Left renal pelvis (tissue), 4 donors: Measurements from ENCODE around the gene MEF2C. TPM values are rescaled to one million over a fixed set of nuclear protein-coding genes. Genes with fewer than 3 reads are reported as not detected.

Experiments
- DNase-seq, 4 donors: peaks; one replicate each; pipeline ENCODE4 v3.0.0-alpha.2; 2013; ENCODE audit warnings: low read depth in 4 of 4, low spot score in 3 of 4
- polyA plus RNA-seq, 4 donors: library from polyadenylated mRNA; unstranded; fragments of 120-200 nt; gene quantifications; one replicate each; pipeline ENCODE4 v1.2.1, GENCODE V29; 2013; ENCODE audit not compliant: insufficient read length in 4 of 4

MEF2C gene
- polyA plus RNA-seq, 4 donors = 29.4 to 41.4 (median 37.3) TPM

DNA sequence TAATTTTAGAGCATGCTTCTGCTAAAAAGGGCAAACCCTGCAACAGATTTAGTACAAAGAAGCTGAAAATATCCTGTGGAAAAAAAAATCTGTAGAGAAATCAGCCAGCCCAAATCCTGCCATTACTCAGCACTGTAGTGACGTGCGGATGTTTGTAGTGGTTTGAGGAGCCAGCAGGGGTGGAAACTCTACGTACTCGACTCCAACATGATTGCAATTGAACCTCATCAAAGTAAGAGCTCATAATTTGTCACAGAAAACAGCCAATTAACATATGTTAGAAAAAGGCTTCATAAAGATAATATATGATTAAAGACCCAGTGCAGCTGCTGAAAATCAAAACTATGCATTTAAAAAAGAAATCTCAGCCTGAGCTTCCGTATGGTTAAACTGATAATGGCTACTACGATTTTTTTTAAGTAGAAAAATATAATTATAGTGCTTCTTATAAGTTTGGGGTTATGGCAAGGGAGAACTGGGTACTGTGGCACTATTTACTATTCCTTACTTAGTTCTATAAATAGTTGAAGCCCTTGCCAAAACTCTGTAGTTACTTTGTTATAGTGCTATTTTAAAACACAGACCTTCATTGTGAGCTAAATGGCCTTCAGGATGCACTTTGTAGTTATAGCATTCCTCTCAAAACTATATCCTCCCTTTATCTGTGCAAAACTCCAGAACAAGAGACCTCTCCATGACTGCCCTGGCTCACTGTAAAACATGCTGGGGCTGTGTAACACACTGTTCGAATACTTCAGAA, 49.4 kb downstream of the MEF2C start:
- DNase-seq = no peak

DNA sequence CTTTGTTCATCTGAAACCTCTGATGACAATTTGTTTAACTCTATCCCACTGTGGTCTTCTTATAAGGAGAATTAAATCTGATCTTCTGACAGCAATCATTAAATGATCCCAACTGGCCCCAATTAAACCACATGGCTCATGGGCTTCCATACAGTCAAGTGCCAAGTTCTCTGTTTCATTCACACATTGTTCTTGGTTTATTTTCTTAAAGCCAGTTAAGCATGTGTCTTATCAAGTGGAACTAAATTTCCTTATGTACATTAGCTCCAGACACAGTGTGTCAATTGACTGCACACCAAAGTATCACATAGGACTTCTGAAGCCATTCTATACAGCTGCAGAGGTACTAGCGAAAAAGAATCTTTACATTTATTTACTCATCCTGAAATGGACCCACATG, 51.2 kb downstream of the MEF2C start:
- no peak for DNase-seq

DNA sequence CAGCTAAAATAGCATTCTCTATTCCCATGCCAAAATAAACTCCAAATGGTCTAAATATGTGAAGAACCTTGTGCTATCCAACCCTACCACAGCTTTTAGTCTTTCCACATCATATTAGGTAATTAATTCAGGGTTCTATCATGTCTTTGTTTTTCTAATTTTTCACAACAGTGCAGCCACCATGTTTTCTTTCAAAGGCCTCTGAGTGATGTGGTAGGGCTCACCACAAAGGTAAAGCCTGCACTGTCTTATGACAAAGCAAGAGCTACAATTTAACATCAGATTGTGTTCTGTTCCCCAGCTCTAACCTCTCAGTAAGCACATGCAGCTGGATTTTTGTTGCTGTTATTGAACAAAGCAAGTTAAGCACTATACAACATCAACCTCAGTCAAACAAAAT, 52.4 kb downstream of the MEF2C start:
- no peak for DNase-seq

DNA sequence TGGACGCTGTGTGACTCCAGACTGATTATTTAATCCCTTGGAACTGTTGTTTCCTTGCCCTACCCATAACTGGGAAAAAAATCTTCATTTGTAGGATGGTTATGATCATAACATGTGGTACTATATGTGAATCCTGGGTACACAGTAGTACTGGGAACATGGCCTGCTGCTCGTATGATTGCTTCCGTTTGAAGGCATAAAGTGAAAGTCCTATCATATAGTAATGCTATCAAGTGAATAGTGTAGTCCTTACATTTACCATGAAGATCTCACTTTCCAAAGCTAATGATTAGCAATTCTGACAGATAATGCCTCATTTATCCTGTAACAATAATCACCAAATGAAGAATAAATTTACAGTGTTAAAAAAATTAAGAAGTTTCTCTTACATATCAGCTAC, 53.2 kb downstream of the MEF2C start:
- no peak for DNase-seq

- DNase-seq = no peak
Measured at GRCh38 chr5:88829054-88829453, 53.9 kb downstream of the MEF2C start.

- DNase-seq = no peak
Measured at GRCh38 chr5:88827997-88828396, 55.0 kb downstream of the MEF2C start.

DNA sequence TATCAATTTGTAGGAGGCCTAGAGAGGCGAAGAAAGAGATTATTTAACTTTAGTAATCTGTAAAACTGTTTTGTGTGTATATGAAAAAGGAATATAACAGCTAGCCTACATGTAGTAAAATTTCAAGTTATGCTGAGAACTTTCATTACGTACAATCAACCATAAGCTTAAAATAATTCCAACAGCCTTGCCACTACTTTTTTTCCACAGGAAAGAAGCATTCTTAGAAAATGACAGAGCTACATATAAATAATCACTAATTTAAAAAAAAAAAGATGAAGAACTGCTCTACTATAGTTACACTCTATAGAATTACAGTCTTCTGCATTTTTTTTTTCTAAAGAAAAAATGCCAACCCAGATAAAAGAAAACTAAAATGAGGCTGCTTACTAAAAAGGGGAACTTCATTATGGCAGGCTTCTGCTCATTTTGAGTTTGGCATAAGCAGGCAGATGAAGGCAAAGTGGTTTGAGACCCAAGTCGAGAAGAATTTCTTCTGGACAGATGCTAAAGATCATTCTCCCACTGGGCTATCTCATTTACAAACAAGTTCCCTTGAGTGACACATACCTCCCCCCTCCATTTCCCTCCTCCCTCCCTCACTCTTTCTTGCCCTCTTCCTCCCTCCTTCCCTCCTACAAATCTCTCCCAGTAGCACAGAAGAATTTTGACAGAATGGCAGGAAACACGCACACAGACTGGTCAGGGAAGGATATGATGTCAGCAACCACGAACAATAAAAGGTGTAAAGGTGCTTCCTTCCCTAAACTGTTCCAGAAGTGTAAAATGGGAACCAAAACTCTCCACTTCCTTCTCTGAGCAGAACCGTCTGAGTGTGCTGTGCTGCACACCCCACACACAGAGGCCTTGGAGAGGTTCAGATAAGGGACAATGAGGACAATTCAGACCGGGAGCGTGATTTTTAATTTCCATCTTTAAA, 56.1 kb downstream of the MEF2C start:
- DNase-seq = peak in 1 of 4 donors; percentile 32

DNA sequence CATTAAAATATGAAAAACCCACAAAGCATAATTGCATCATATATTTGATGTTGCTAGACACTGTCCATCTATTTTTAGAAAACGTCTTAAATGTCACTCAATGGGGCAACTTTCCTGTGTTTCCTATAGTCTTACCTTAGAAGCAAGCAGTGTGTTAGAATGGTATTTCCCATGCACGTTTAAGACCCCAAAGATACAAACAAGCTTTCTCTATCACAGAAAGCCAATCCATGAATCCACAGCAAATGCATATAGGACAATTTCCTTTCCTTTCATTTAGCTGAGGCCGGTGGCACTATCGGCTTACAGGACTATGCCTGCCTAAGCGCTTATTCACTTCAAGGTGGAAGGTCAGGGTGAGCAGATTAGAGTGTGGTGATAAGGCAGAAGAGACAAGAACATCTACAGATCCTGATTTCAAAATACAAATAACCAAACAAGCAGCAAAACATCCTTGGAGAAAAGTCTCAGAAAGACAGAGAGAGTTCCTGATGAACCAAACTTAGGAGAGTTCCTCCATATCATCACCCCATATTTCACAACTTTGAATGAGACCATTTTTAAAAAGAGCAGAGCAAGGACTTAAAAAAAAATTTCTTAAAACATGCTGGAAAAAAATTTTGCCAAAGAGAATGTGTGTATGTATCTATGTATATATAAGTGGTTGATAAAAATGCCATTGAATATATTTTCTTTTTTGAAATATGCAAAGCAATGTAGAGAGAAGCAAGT, 57.2 kb downstream of the MEF2C start:
- no peak for DNase-seq

GRCh38 chr5:88824892-88825583, 57.9 kb downstream of the MEF2C start:
- no peak for DNase-seq

DNA sequence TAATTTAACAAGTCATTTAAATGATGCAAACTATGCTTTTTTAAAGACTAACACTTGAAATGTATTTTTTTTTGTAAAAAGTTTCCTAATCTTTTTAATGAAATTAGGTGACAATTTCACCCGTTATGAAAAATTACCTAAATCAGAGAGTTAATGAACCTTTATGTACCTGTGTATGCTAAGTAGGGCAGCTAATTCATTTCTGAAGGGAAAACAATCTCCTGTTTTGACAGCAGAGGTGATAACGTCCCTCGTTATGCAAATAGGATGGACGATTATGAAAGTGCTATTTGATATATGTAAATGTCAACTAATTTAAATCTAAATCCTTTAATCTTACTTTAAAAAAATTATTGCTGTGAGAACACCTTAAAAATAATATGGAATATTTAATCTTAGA, 58.8 kb downstream of the MEF2C start:
- no peak for DNase-seq

DNA sequence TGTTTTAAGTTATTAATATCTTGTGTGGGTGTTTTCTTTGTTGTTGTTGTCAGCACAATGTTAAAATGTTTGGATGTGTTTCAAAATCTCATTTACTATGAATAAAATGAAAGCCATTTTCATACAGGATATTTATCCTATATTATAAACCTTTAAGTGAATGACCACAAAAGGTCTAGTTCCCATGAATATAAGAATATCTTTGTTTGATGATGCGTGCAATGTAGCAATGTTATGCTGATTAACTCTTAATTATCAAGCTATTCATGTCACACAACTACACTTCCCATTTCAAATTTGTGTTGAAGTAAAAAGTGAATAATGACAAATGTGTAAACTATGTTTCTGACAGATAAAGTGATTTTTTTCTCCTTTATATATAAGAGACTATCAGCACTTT, 59.8 kb downstream of the MEF2C start:
- no peak for DNase-seq

DNA sequence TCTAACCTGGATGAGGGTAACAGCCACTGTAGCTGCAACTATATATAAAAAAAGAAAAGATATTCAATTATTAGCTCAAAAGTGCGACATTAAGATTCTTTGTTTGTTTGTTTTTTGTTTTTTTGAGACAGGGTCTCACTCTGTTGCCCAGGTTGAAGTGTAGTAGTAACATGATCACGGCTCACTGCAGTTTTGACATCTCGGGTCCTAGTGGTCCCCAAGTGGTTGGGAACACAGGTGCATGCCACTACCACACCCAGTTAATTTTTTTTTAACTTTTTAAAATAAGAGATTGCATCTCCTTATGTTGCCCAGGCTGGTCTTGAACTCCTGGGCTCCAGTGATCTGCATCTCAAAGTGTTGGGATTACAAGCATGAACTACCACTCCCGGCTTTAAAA, 61.8 kb downstream of the MEF2C start:
- DNase-seq = no peak

GRCh38 chr5:88820581-88820980, 62.4 kb downstream of the MEF2C start:
- DNase-seq = no peak

GRCh38 chr5:88819301-88819999, 63.5 kb downstream of the MEF2C start:
- DNase-seq = no peak

GRCh38 chr5:88818296-88818695, 64.7 kb downstream of the MEF2C start:
- DNase-seq = no peak

DNA sequence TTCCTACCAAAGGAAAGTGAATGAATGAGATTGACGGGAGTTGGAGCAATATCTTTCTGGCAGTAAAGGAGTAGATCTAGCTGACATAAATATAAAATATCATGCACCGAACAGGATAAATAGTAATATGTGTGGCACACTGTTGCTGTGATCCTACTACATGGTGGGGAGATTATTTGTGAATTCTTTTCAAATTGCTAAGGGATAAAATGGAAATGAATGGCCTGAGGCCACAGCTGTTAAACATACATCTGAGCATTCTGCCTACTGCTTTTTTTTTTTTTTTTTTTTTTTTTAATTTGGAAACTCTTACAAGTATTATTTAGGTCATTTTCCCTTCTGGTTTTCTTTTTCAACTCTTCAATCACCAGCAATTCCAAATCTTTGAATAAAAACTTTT, 66.8 kb downstream of the MEF2C start:
- no peak for DNase-seq

- no peak for DNase-seq
Measured at GRCh38 chr5:88815050-88815789, 67.8 kb downstream of the MEF2C start.

DNA sequence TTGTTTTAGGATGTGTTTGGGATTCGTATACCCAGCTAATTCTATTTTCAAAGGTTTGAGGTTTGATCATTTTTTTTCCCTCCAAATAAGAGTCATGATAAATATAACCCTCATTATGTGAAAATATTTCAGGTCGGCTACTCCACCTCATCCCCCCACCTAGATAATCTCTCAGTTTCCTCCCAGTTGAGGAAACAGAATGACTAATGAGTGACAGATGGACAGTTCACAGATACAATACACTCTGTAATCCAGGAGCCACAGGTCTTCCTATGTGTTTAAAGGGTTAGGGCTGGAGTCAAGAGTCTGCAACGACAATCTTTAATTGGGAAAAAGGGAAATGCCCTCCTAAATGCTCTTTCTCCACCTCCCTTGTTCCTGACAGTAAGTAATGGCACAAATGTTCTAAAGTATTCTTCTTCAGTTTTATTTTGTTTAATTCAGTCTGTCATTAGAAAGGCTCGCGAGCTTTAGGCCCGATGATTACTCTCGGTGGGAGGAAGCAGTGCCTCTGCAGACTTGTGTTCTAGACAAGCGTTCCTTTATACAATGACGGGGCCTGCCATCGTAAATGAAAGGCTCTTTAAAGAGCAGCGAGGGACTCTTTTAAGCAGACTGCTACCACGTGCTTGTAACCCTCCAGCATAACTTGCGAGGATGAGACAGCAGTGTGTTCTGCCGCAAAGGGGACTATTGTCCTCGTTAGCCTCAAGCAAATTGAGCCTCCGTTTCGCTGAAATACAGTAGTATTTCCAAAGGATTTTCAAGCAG, 69.0 kb downstream of the MEF2C start:
- no peak for DNase-seq

DNA sequence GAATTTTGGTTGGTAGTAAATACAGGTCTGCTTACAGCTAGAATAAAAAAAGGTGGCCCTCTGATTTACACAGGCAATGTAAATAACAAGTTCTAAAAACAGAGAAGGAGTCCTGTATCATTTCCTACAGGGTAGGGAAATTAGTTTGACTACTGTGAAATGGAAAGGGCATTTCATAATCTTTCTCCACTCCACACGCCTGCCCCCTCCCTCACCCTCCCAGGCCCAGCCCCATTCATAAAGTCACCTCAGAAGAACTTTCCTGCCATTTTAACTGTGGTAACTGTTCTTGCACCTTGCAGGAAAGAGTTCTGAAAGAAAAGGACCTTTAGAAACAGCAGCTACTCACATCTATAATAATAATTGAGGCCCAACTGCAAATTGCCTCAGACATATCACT, 69.7 kb downstream of the MEF2C start:
- no peak for DNase-seq
